Heart right ventricle (tissue), 16 donors: ENCODE data around the gene NDRG3. TPM values are rescaled to one million over a fixed set of nuclear protein-coding genes. Genes with fewer than 3 reads are reported as not detected.
A peak's percentile ranks its signal among the peaks of the same experiment; 100 is the strongest.
"Not testable (repeated sequence)": the region's sequence is repeated elsewhere in the genome, so short reads cannot be mapped to it uniquely, and the experiment has no call there.

ENCODE experiments used
- ATAC-seq, 8 donors: fragments of 200-7000 bp; cut with Tn5 transposase; one replicate each; pipeline ENCODE4 v1.9.1; 2020; ENCODE audit warnings: mild to moderate bottlenecking in 8 of 8, moderate library complexity in 8 of 8, moderate number of reproducible peaks in 1 of 8
- DNase-seq, 2 donors: peaks; one replicate each; pipeline ENCODE4 v3.0.0-alpha.2; 2020
- H3K27ac ChIP-seq, 10 donors: fragments of 200-600 bp; sonication (generic) in 2 of 10; one replicate each; pipeline versions ENCODE4 v1.5.0 to v1.8.0; 2020 to 2022; ENCODE audit warnings: mild to moderate bottlenecking in 3 of 10
- H3K27me3 ChIP-seq, 7 donors: fragments of 200-600 bp; one replicate each; pipeline ENCODE4 v1.8.0; 2021 to 2022; ENCODE audit warnings: mild to moderate bottlenecking in 2 of 7
- H3K36me3 ChIP-seq, 9 donors: fragments of 200-600 bp; sonication (generic) in 1 of 9; one replicate each; pipeline versions ENCODE4 v1.5.0 to v1.8.0; 2020 to 2022; ENCODE audit warnings: mild to moderate bottlenecking in 2 of 9
- H3K4me1 ChIP-seq, 9 donors: fragments of 200-600 bp; sonication (generic) in 1 of 9; one replicate each; pipeline versions ENCODE4 v1.5.0 to v1.8.0; 2020 to 2022; ENCODE audit warnings: mild to moderate bottlenecking in 4 of 9
- H3K4me3 ChIP-seq, 10 donors: fragments of 200-600 bp; sonication (generic) in 2 of 10; one replicate each; pipeline versions ENCODE4 v1.5.0 to v1.8.0; 2020 to 2022; ENCODE audit warnings: mild to moderate bottlenecking in 7 of 10, moderate library complexity in 2 of 10
- H3K9me3 ChIP-seq, 11 donors: fragments of 200-600 bp in 10 of 11; sonication (generic) in 2 of 11; one replicate each; pipeline versions ENCODE4 v1.5.0 to v1.8.0; 2013 to 2022; ENCODE audit warnings: mild to moderate bottlenecking in 2 of 11, control low read depth in 1 of 11, moderate library complexity in 1 of 11
- CTCF ChIP-seq, 9 donors: fragments of 200-600 bp; sonication (generic) in 2 of 9; IDR thresholded peaks; one replicate each; pipeline versions ENCODE4 v1.5.0 to v1.8.0; 2021 to 2022; ENCODE audit warnings: antibody characterized with exemption in 9 of 9, mild to moderate bottlenecking in 5 of 9, moderate library complexity in 1 of 9
- WGBS, 2 donors: extraction: QIAGEN DNeasy Blood & Tissue Kit; methylation state at CpG; one replicate each; pipeline ENCODE4 v1.1.7; 2013; ENCODE audit warnings: inconsistent platforms in 1 of 2; 5-methylcytosine and 5-hydroxymethylcytosine counted together
- intact Hi-C, 10 donors: fragments of 100-400 bp; cut with DNase I; formaldehyde crosslinking; loops; one replicate each; pipeline versions ENCODE4 v1.11.1 to v1.14.2; 2022
- polyA plus RNA-seq, 2 donors: library from polyadenylated mRNA; stranded (reverse); fragments of 200-250 nt; gene quantifications; one replicate each; pipeline ENCODE4 v1.2.3, GENCODE V29; 2013
- total RNA-seq, 10 donors: library from RNA; stranded (reverse); fragmentation: NEBNext Ultra II Directional in 3 of 10; extraction: Animal tissue kit (Norgen Biotek cat#: 25700) in 3 of 10; gene quantifications; one replicate each; pipeline versions ENCODE4 v1.2.1 to v1.2.4, GENCODE V29; 2021 to 2023
- donor health status: Arrhythmogenic right ventricular cardiomyopathy.
- donor health status: ischemic (EF 13 %, LVEDD 7.1; RV severe dilation, severe dysfunction).
- donor health status: healthy with polysubstance abuse.
- donor health status: DM: no; HTN: yes; CAD: no.
- donor health status: DM: no; HTN: no; CAD: no.
- donor health status: ischemic (EF 25% LVEDD 6.9; RV normal size, moderate dysfunction).
- donor health status: ischemic (EF 25% LVEDD 5.7; RV mildly dilated, moderate dysfunction).
- donor health status: healthy.
- donor health status: DM: yes; HTN: yes; CAD: no.
- donor health status: Ischemic cardiomyopathy.
- donor health status: ischemic (EF 35%, LVEDD 5.7; RV mildly dilated, moderate dysfunction).
- donor health status: nonischemic (EF 11% LVEDD 7.7; RV severe dilation, severe dysfunction).
- donor health status: DM: yes; HTN: yes; CAD: no.
- donor health status: PGD.
- donor health status: ischemic (EF 29% LVEDD 5.4; RV normal size, mild dysfunction).
- donor health status: nonischemic (EF 23%, LVEDD 6.1; RV moderate dilation, normal function).

The NDRG3 gene
- total and polyA plus RNA-seq, 12 donors: 19.3 to 37.0 (median 29.9) TPM

DNA sequence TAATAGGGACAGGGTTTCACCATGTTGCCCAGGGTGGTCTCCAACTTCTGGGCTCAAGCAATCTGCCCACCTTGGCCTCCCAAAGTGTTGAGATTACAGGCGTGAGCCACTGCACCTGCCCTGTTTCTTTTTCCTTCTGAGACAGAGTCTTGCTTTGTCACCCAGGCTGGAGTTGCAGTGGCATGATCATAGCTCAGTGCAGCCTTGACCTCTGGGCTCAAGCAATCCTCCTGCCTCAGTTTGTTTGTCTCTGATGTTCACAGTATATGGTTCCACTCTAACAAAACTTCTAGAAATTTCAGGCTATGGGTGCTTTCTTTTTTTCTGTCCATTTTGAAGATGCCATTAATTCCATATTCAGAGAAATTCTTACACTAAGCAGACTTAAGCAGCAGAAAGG is 33.1 kb downstream of the NDRG3 start:
- Histone ChIP-seq H3K27ac (no peak overlapping the region), H3K9me3 (no peaks in the 10 kb centered on the region), H3K27me3 (no peaks in the 10 kb centered on the region), H3K4me1 (peaks cover 0 to 26% (median 6%) of the 10 kb centered on the region in 9 donors), H3K36me3 (peaks cover 0 to 12% (median 0%) of the 10 kb centered on the region in 9 donors), H3K4me3 (no peak overlapping the region)
- no peak for DNase-seq
- TF ChIP-seq CTCF (IDR thresholded peaks at IDR 0.05): no peak
- ATAC-seq: no peak
- WGBS, 2 donors: 95 to 100% methylated on average over 1 of the region's 1 CpG
- intact Hi-C loops: no loop called here

- intact Hi-C loops: no loop called here
- no peaks in the 10 kb centered on the region for H3K9me3 ChIP-seq
- ATAC-seq (peak in 6 of 8 donors; percentile 57 to 84 (median 65)), DNase-seq (no peak)
- H3K27me3 ChIP-seq: no peaks in the 10 kb centered on the region
- WGBS, 2 donors: 70 to 78% methylated on average over 5 of the region's 5 CpGs
- TF ChIP-seq CTCF (IDR thresholded peaks at IDR 0.05): peak in 2 of 9 donors; percentile 11 to 17
- peak overlapping the region in 3 of 10 donors; percentile 22 to 26 (median 24) for H3K27ac ChIP-seq
- H3K4me1 ChIP-seq: peaks cover 0 to 13% (median 0%) of the 10 kb centered on the region in 9 donors
- peaks cover 0 to 35% (median 0%) of the 10 kb centered on the region in 9 donors for H3K36me3 ChIP-seq
- H3K4me3 ChIP-seq: no peak overlapping the region
Measured at GRCh38 chr20:36709126-36709525, 36.8 kb downstream of the NDRG3 start.

GRCh38 chr20:36703530-36703929 is 42.4 kb downstream of the NDRG3 start:
- no peak for TF ChIP-seq CTCF (IDR thresholded peaks at IDR 0.05)
- 89 to 96% methylated on average over 4 of the region's 4 CpGs for WGBS, 2 donors
- H3K27ac ChIP-seq: no peak overlapping the region
- peak in 1 of 8 donors; percentile 56 for ATAC-seq
- DNase-seq: no peak
- no peaks in the 10 kb centered on the region for H3K27me3 ChIP-seq
- no peaks in the 10 kb centered on the region for H3K4me1 ChIP-seq
- H3K36me3 ChIP-seq: peaks cover 0 to 49% (median 0%) of the 10 kb centered on the region in 9 donors
- H3K9me3 ChIP-seq: no peaks in the 10 kb centered on the region
- intact Hi-C loops: no loop called here
- H3K4me3 ChIP-seq: no peak overlapping the region

DNA sequence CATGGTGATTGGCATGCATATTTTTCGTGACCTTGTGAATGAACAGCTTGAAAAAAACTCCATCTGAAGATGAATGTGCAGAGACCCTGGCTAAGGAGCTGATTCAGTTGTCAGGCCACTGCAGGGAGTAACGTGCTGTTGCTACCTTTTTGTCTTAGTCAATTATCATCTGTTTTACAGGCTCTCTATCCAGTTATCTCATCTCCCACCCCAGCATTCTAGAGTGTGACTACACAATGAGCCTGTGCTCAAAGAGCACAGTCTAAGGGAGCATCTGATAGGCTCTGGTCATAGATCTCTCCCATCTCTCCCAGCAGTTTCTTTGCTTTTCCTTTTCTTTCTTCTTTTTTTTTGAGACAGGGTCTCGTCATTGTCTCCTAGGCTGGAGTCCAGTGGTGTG is 45.5 kb downstream of the NDRG3 start:
- no peak for TF ChIP-seq CTCF (IDR thresholded peaks at IDR 0.05)
- intact Hi-C loops: no loop called here
- peaks cover 0 to 29% (median 0%) of the 10 kb centered on the region in 9 donors for H3K36me3 ChIP-seq
- no peak for DNase-seq
- no peak overlapping the region for H3K4me3 ChIP-seq
- H3K27ac ChIP-seq: no peak overlapping the region
- no peaks in the 10 kb centered on the region for H3K27me3 ChIP-seq
- ATAC-seq: no peak
- no peaks in the 10 kb centered on the region for H3K9me3 ChIP-seq
- WGBS, 2 donors: 82% methylated on average over 3 of the region's 3 CpGs
- peaks cover 0 to 16% (median 0%) of the 10 kb centered on the region in 9 donors for H3K4me1 ChIP-seq

GRCh38 chr20:36695467-36695866 is 50.4 kb downstream of the NDRG3 start:
- Histone ChIP-seq H3K36me3 (peaks cover 0 to 21% (median 0%) of the 10 kb centered on the region in 9 donors), H3K4me1 (peaks cover 0 to 16% (median 0%) of the 10 kb centered on the region in 9 donors)
- H3K27ac ChIP-seq, DNase-seq, H3K4me3 ChIP-seq, H3K9me3 ChIP-seq, intact Hi-C loops, ATAC-seq, H3K27me3 ChIP-seq: not testable (repeated sequence)
- WGBS, 2 donors: 91 to 94% methylated on average over 8 of the region's 8 CpGs
